Measurements from ENCODE around the gene STOM.

STOM gene, protein sequence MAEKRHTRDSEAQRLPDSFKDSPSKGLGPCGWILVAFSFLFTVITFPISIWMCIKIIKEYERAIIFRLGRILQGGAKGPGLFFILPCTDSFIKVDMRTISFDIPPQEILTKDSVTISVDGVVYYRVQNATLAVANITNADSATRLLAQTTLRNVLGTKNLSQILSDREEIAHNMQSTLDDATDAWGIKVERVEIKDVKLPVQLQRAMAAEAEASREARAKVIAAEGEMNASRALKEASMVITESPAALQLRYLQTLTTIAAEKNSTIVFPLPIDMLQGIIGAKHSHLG

DNA sequence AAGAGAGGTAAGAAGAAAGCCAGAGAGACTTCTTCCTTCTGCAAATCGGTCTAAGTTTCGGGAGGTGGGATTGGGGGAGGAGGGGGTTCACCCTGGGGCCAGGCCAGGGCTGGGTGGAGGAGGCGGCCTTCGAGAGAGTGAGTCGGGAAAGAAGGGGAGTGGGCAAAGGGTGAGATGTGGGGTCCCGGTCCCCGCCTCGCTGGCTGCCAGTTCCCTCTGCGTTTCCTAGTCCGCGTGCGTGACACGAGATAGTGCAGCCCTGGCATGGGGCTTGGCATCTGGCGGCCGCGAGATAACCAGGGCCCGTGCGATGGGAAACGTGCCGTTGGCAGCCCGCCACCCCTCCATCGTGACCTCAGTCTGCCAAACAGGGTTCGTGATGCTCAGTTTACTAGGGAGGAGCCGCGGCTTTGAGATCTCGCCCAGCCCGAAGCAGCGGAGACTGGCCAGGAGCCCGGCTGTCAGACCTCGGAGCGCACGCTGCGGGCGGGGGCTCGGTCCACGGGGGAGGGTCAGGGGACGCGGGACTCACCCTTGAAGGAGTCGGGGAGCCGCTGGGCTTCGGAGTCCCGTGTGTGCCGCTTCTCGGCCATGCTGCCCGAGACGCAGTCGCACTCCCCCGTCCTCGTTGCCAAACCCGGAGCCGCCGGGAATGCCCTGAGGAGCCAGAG is at the start of gene STOM:
Gene STOM, minus strand, starts transcription at position 656 of the 671 bp plus-strand sequence. Its CDS starts 63 bp downstream, at position 593.
- TF ChIP-seq, protein P1, sequence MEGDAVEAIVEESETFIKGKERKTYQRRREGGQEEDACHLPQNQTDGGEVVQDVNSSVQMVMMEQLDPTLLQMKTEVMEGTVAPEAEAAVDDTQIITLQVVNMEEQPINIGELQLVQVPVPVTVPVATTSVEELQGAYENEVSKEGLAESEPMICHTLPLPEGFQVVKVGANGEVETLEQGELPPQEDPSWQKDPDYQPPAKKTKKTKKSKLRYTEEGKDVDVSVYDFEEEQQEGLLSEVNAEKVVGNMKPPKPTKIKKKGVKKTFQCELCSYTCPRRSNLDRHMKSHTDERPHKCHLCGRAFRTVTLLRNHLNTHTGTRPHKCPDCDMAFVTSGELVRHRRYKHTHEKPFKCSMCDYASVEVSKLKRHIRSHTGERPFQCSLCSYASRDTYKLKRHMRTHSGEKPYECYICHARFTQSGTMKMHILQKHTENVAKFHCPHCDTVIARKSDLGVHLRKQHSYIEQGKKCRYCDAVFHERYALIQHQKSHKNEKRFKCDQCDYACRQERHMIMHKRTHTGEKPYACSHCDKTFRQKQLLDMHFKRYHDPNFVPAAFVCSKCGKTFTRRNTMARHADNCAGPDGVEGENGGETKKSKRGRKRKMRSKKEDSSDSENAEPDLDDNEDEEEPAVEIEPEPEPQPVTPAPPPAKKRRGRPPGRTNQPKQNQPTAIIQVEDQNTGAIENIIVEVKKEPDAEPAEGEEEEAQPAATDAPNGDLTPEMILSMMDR (IDR thresholded peaks at IDR 0.05; ENCODE audit: insufficient read depth, low read depth, low read length, missing control alignments) = no peak
- peak; percentile 82 for DNase-seq (ENCODE audit: low read depth)

DNA sequence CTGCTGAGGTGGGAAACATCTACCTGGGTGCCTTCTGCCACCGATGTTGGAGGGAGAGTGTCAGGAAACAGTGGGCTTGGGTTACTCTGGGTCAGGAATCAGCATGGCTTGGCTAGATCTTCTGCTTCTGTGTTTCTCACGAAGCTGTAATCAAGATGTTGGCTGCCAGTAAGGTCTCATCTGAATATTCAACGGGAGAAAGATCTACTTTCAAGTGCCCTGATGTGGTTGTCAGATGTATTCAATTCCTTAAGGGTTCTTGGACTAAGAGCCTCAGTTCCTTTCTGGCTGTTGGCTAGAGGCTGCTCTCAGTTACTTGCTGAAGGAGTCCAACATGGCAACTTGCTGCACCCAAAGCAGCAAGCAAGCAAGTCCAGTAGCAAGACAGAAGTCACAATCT is 41.9 kb upstream of the STOM start:
- DNase-seq (ENCODE audit: low read depth) = no peak
- TF ChIP-seq, protein P1 (IDR thresholded peaks at IDR 0.05; ENCODE audit: insufficient read depth, low read depth, low read length, missing control alignments) = no peak
- H3K4me3 ChIP-seq (ENCODE audit: low read depth, low read length) = no peak overlapping the region

More for the DNA sequence above, at the start of gene STOM:
- H3K4me3 ChIP-seq (ENCODE audit: low read depth, low read length) = peak within 1 kb of the TSS; percentile 61

DNA sequence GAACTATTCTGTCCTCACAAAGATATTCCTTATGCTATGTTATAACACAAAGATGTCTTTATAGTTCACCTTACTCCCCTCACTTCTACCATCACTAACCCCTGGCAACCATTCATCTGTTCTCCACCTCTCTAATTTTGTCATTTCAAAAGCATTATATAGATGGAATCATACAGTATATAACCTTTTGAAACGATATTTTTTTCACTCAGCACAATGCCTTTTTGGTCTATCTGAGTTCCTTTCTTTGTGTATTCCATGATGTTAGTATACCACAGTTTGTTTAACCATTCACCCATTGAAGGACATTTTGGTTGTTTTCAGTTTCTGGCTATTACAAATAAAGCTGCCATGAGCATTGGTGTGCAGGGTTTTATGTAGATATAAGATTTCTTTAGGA is 35.8 kb upstream of the STOM start:
- TF ChIP-seq, protein P1 (IDR thresholded peaks at IDR 0.05; ENCODE audit: insufficient read depth, low read depth, low read length, missing control alignments) = no peak
- H3K4me3 ChIP-seq (ENCODE audit: low read depth, low read length) = no peak overlapping the region

DNA sequence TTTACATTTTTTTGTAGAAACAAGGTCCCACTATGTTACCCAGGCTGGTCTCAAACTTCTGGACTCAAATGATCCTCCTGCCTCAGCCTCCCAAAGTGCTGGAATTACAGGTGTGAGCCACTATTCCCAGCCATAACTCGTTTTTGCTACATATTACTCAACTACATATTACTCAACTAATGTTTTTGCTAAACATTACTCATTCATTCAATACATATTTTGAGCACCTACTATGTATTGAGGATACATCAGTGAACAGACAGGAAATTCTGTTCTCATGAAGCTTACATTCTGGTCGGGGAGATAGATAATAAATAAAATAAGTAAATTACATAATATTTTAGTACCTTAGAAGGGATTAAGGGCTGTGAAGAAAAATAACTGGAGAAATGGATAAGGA is 34.9 kb upstream of the STOM start:
- DNase-seq (ENCODE audit: low read depth) = no peak
- no peak overlapping the region for H3K4me3 ChIP-seq (ENCODE audit: low read depth, low read length)
- TF ChIP-seq, protein P1 (IDR thresholded peaks at IDR 0.05; ENCODE audit: insufficient read depth, low read depth, low read length, missing control alignments) = no peak

More for the DNA sequence above, 35.8 kb upstream of the STOM start:
- no peak for DNase-seq (ENCODE audit: low read depth)

DNA sequence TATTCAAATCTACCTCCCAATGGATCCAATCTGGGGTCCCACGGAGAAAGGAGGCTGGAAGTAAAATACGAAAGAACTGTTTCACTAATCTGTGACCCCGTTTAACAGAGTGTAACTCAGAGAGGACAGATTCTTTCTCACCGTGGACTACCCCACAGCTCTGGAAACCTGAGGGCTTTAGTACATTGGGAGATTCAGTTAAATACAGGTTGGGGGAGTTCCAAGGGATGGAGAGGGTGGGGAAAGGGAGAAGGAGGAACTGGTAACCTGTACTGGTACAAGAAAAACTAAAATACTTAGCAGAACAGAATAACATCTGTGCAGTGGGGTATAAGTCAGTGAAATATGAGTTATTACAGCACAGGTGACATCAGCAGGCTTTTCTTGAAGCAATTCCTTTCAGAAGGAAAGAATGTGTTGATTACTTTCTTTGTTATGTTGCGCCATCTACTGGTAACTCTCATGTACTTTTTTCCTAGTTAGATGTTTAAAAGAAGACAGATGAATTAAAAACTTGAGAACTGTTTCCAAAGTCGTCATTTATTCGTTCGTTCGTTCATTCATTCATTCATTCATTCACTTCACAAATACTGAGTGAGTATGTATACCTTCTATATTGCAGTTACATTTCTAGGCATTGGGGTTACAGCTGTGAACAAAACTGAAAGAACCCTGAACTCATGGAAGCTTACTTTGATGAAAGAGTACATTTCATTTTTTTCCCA is 30.0 kb upstream of the STOM start:
- TF ChIP-seq, protein P1 (IDR thresholded peaks at IDR 0.05; ENCODE audit: insufficient read depth, low read depth, low read length, missing control alignments) = peak; percentile 39
- peak; percentile 72 for DNase-seq (ENCODE audit: low read depth)
- H3K4me3 ChIP-seq (ENCODE audit: low read depth, low read length) = no peak overlapping the region

DNA sequence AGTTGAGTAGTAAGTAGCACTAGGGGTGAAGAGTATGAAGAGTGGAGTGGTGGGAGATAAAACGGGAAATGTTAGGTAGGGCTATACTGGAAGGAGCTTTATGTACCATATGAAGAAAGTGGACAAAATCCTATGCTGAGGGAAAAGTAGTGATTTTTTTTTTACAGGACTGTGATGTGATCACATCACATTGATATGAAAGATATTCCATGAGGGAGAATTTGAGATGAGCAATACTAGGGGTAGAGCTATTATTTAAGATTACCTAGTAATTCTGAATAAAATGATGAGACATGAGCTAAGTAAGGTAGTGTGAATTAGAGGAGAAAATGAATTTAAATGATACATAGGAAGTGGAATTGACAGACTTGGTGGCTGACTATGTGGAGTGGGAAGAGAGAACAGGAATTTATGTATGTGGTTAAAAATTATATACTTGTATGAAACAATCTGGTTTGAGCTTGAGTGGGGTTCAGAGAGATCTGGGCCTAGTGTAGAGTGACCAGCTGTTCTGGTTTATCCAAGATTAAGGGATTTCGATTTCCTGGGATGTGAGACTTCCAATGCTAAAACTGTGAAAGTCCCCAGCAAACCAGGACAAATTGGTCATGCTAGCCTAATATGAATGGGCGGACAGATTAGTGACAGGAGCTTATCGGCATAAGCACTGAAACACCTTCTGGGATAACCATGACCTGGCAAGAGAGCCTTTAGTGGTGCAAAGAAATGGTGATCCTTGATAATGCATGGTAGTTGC is 29.3 kb upstream of the STOM start:
- no peak overlapping the region for H3K4me3 ChIP-seq (ENCODE audit: low read depth, low read length)
- TF ChIP-seq, protein P1 (IDR thresholded peaks at IDR 0.05; ENCODE audit: insufficient read depth, low read depth, low read length, missing control alignments) = no peak
- DNase-seq (ENCODE audit: low read depth) = no peak
